Skeletal muscle cell (primary cell): ENCODE measurements around the gene NEK8.

Experiments used
- DNase-seq: peaks from one replicate; pipeline ENCODE4 v3.0.0-alpha.2; 2010; ENCODE audit warnings: low read depth
- H3K4me3 ChIP-seq: 2 replicates; pipeline ENCODE4 v1.5.1; 2011; ENCODE audit warnings: low read depth, mild to moderate bottlenecking, control low read depth, low read length, moderate library complexity

The NEK8 gene

GRCh38 chr17:28728364-28729200, at the start of gene NEK8:
TSS of gene NEK8 (plus strand) at chr17:28728788. CDS start at chr17:28728814, 26 bp downstream.
- no peak for DNase-seq
- H3K4me3 ChIP-seq = peak within 1 kb of the TSS; percentile 69

GRCh38 chr17:28682655-28683054, 45.9 kb upstream of the NEK8 start:
- no peak overlapping the region for H3K4me3 ChIP-seq
- no peak for DNase-seq

- DNase-seq = no peak
- H3K4me3 ChIP-seq = no peak overlapping the region
Measured at GRCh38 chr17:28684963-28685362, 43.6 kb upstream of the NEK8 start.

- no peak for DNase-seq
- no peak overlapping the region for H3K4me3 ChIP-seq
Measured at GRCh38 chr17:28685366-28685765, 43.2 kb upstream of the NEK8 start.

- no peak for DNase-seq
- no peak overlapping the region for H3K4me3 ChIP-seq
Measured at GRCh38 chr17:28686296-28686695, 42.3 kb upstream of the NEK8 start.

GRCh38 chr17:28688481-28688880, 40.1 kb upstream of the NEK8 start:
- no peak overlapping the region for H3K4me3 ChIP-seq

GRCh38 chr17:28689011-28689410, 39.6 kb upstream of the NEK8 start:
- no peak overlapping the region for H3K4me3 ChIP-seq
- DNase-seq = no peak

More at GRCh38 chr17:28688481-28688880, 40.1 kb upstream of the NEK8 start:
- DNase-seq = no peak

- DNase-seq = no peak
- no peak overlapping the region for H3K4me3 ChIP-seq
Measured at GRCh38 chr17:28693869-28694268, 34.7 kb upstream of the NEK8 start.

- no peak overlapping the region for H3K4me3 ChIP-seq
- no peak for DNase-seq
Measured at GRCh38 chr17:28698253-28698941, 30.2 kb upstream of the NEK8 start.

GRCh38 chr17:28700278-28700677, 28.3 kb upstream of the NEK8 start:
- no peak overlapping the region for H3K4me3 ChIP-seq
- DNase-seq = no peak

GRCh38 chr17:28700830-28701492, 27.6 kb upstream of the NEK8 start:
- H3K4me3 ChIP-seq = no peak overlapping the region
- no peak for DNase-seq

- H3K4me3 ChIP-seq = no peak overlapping the region
- DNase-seq = no peak
Measured at GRCh38 chr17:28702026-28702751, 26.4 kb upstream of the NEK8 start.

GRCh38 chr17:28702752-28703150, 25.8 kb upstream of the NEK8 start:
- no peak overlapping the region for H3K4me3 ChIP-seq
- no peak for DNase-seq

GRCh38 chr17:28703552-28704218, 24.9 kb upstream of the NEK8 start:
- H3K4me3 ChIP-seq = no peak overlapping the region

GRCh38 chr17:28704219-28704858, 24.2 kb upstream of the NEK8 start:
- DNase-seq = no peak
- H3K4me3 ChIP-seq = no peak overlapping the region

More at GRCh38 chr17:28703552-28704218, 24.9 kb upstream of the NEK8 start:
- no peak for DNase-seq

GRCh38 chr17:28705074-28705659, 23.4 kb upstream of the NEK8 start:
- no peak overlapping the region for H3K4me3 ChIP-seq
- DNase-seq = no peak

- H3K4me3 ChIP-seq = no peak overlapping the region
- DNase-seq = no peak
Measured at GRCh38 chr17:28705728-28706334, 22.8 kb upstream of the NEK8 start.
